ENCODE data around the gene PTPRG.

PTPRG gene

GRCh38 chr3:61903074-61903473, 341.7 kb downstream of the PTPRG start:
- peaks cover 17% of the 10 kb centered on the region for H3K4me1 ChIP-seq (ENCODE audit: low read depth, poor library complexity, severe bottlenecking)
- H3K36me3 ChIP-seq (ENCODE audit: insufficient read depth), result no peaks in the 10 kb centered on the region
- no peak overlapping the region for H3K4me3 ChIP-seq (IDR thresholded peaks at IDR 0.05; ENCODE audit: insufficient read depth, low read depth, low read length)
- H3K79me2 ChIP-seq (ENCODE audit: insufficient read depth, low read depth), result no peaks in the 10 kb centered on the region
- H3K4me2 ChIP-seq, result no peak overlapping the region
- no peak overlapping the region for H2AFZ ChIP-seq (ENCODE audit: low read depth)
- no peaks in the 10 kb centered on the region for H4K20me1 ChIP-seq (ENCODE audit: insufficient read depth)
- no peak for TF ChIP-seq CTCF (conservative IDR thresholded peaks at IDR 0.05; ENCODE audit: low read depth, low read length)
- H3K9ac ChIP-seq, result no peak overlapping the region
- no peak overlapping the region for H3K27ac ChIP-seq
- H3K27me3 ChIP-seq (ENCODE audit: insufficient read depth, low read depth), result no peaks in the 10 kb centered on the region

DNA sequence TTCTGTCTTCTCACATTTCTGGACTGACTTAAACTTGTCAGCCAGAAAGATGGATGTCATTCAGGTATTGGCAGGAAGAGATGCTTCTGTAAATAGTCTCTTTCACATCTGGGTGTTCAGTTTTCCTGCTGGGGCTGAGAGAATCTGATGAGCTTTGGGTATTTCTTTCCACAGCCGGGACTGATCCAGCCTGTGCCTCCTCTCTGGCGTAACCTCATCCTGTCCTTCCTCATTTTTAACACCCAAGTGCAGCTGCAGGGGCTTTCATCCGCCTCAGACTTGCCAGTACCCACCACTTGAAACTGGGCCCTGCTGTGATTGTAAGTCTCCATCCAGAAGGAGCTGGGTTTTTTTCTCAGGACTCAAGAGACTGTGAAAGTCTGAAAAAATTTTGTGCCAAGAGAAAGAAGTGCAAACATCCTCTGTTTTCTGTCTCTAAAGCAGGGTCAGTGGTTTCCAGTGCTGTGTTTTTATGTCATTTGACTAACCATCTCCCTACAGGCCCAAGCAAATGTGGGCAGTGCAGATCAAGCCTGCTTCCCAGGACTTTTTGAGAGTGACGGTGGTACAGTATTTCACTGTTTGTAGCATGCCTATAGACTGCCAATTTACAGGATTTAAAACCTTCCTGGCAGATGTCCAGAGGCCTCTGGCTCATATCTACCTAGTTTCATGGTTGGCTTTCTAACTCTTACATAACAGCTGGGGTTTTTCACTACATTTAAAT, 342.7 kb downstream of the PTPRG start:
- no peaks in the 10 kb centered on the region for H3K79me2 ChIP-seq (ENCODE audit: insufficient read depth, low read depth)
- H4K20me1 ChIP-seq (ENCODE audit: insufficient read depth), result no peaks in the 10 kb centered on the region
- peak overlapping the region; percentile 25; the same call in 1 of the 2 replicates for H3K4me2 ChIP-seq

DNA sequence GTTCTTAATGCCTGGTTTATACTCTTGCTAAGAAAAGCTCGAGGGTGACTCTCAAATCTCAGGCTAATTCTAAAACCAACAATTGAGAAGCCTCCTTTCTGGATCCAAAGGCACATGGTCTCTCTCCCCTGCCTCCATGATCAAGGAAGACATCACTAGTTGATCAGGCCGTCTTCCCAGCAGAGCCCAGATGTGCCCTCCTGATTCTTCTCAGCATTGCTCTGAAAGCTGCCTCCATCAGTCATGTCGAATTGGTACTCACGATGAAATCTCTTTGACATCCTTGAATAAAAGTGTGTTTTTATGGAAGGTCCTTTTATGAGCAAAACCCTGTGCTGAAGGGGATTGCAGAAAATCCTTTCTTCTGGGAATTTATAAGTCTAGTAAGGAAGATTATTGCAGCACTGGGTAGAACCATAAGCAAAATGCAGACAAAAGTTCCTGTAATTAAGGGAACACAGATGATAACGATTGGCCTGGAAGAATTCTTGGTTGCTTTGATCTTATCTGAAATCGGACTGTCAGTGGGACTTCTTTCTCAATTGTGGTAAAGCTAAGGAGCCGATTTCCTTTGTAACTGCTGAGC, 345.9 kb downstream of the PTPRG start:
- Histone ChIP-seq H3K27ac (no peak overlapping the region), H2AFZ (ENCODE audit: low read depth) (no peak overlapping the region), H3K9ac (no peak overlapping the region), H3K27me3 (ENCODE audit: insufficient read depth, low read depth) (no peaks in the 10 kb centered on the region), H3K4me3 (IDR thresholded peaks at IDR 0.05; ENCODE audit: insufficient read depth, low read depth, low read length) (no peak overlapping the region), H3K4me2 (no peak overlapping the region), H4K20me1 (ENCODE audit: insufficient read depth) (no peaks in the 10 kb centered on the region), H3K4me1 (ENCODE audit: low read depth, poor library complexity, severe bottlenecking) (peaks cover 17% of the 10 kb centered on the region), H3K36me3 (ENCODE audit: insufficient read depth) (no peaks in the 10 kb centered on the region), H3K79me2 (ENCODE audit: insufficient read depth, low read depth) (no peaks in the 10 kb centered on the region)
- TF ChIP-seq CTCF (conservative IDR thresholded peaks at IDR 0.05; ENCODE audit: low read depth, low read length), result no peak

More for the DNA sequence above, 342.7 kb downstream of the PTPRG start:
- H3K36me3 ChIP-seq (ENCODE audit: insufficient read depth), result no peaks in the 10 kb centered on the region
- TF ChIP-seq CTCF (conservative IDR thresholded peaks at IDR 0.05; ENCODE audit: low read depth, low read length), result no peak
- peaks cover 17% of the 10 kb centered on the region for H3K4me1 ChIP-seq (ENCODE audit: low read depth, poor library complexity, severe bottlenecking)
- H2AFZ ChIP-seq (ENCODE audit: low read depth), result no peak overlapping the region
- no peaks in the 10 kb centered on the region for H3K27me3 ChIP-seq (ENCODE audit: insufficient read depth, low read depth)
- no peak overlapping the region for H3K4me3 ChIP-seq (IDR thresholded peaks at IDR 0.05; ENCODE audit: insufficient read depth, low read depth, low read length)
- no peak overlapping the region; the same call in 1 of the 2 replicates for H3K27ac ChIP-seq
- no peak overlapping the region for H3K9ac ChIP-seq

DNA sequence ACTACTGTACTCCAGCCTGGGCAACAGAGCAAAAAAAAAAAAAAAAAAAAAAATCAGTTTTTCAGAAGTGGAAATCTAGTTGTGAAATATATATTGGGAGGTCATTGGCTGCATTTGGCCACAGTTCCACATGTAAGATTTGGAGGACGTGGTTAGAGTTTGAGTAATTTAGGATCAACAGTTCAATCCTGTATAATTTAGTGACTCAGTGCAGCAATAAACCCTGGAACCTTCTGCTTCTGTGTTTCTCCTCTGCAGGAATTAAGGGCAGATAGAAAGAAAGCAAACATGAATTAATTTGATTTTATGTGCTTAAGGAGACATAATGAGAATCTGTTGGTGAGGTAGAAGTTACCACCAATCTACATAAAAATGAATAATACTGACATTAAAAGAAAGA, 347.0 kb downstream of the PTPRG start:
- Histone ChIP-seq H3K4me1 (ENCODE audit: low read depth, poor library complexity, severe bottlenecking) (peaks cover 17% of the 10 kb centered on the region), H3K36me3 (ENCODE audit: insufficient read depth) (no peaks in the 10 kb centered on the region), H2AFZ (ENCODE audit: low read depth) (no peak overlapping the region), H3K4me2 (no peak overlapping the region), H4K20me1 (ENCODE audit: insufficient read depth) (no peaks in the 10 kb centered on the region), H3K27ac (no peak overlapping the region), H3K9ac (no peak overlapping the region), H3K4me3 (IDR thresholded peaks at IDR 0.05; ENCODE audit: insufficient read depth, low read depth, low read length) (no peak overlapping the region), H3K27me3 (ENCODE audit: insufficient read depth, low read depth) (no peaks in the 10 kb centered on the region), H3K79me2 (ENCODE audit: insufficient read depth, low read depth) (no peaks in the 10 kb centered on the region)
- no peak for TF ChIP-seq CTCF (conservative IDR thresholded peaks at IDR 0.05; ENCODE audit: low read depth, low read length)
